ENCODE measurements around the gene ALG1. TPM values are rescaled to one million over a fixed set of nuclear protein-coding genes. Genes with fewer than 3 reads are reported as not detected.

ALG1 gene
- total and polyA plus RNA-seq, 2 of the 13 experiments (the other 11 are each of a cell fraction or from before 2014, with no cell fraction given): 43.3 to 75.6 TPM

- ATAC-seq (peak; percentile 22), FAIRE-seq (no peak), DNase-seq (ENCODE audit: low spot score) (no peak)
- no peaks in the 10 kb centered on the region for H3K4me1 ChIP-seq (ENCODE audit: insufficient read depth, low read length)
- no peak overlapping the region for H2AFZ ChIP-seq (ENCODE audit: low read length)
- 61% methylated on average over 6 of the region's 6 CpGs for WGBS (ENCODE audit: low lambda C conversion rate)
- intact Hi-C loops (cut with micrococcal nuclease; ENCODE audit: unreplicated experiment): no loop called here
- no peak overlapping the region for H3K9ac ChIP-seq (ENCODE audit: insufficient read depth, low read depth, low read length)
- H3K36me3 ChIP-seq (replicated peaks in 1 of 2; ENCODE audit: control insufficient read depth in 1 of 2, insufficient read depth in 2 of 2, low read length in 2 of 2): peaks cover 6 to 15% of the 10 kb centered on the region in 2 experiments
- no peak overlapping the region for H3K27ac ChIP-seq (ENCODE audit: extremely low read length, insufficient read depth, low read length)
- peaks cover 4 to 22% of the 10 kb centered on the region in 2 experiments; a peak in 4 of 5 replicates for H3K27me3 ChIP-seq (ENCODE audit: control insufficient read depth in 1 of 2, insufficient read depth in 2 of 2, low read length in 2 of 2)
- no peaks in the 10 kb centered on the region for H3K79me2 ChIP-seq (ENCODE audit: insufficient read depth, low read length)
- TF ChIP-seq FOXK1 (CRISPR knock-in tag; IDR thresholded peaks at IDR 0.05; ENCODE audit: borderline replicate concordance, low read depth) (no peak), ISX (CRISPR knock-in tag; conservative IDR thresholded peaks at IDR 0.05) (no peak), ZNF570 (CRISPR knock-in tag; IDR thresholded peaks at IDR 0.05; ENCODE audit: borderline replicate concordance) (no peak), ZSCAN20 (CRISPR knock-in tag; IDR thresholded peaks at IDR 0.05; ENCODE audit: borderline replicate concordance) (no peak), ZNF274 (CRISPR knock-in tag; IDR thresholded peaks at IDR 0.05) (no peak), HIVEP1 (CRISPR knock-in tag; IDR thresholded peaks at IDR 0.05) (no peak), ZNF609 (CRISPR knock-in tag; IDR thresholded peaks at IDR 0.05; ENCODE audit: borderline replicate concordance) (no peak)
- H3K4me2 ChIP-seq (ENCODE audit: low read depth, low read length): no peak overlapping the region
- CTCF ChIA-PET (ENCODE audit: low intra/inter-chr PET ratio, low total read pairs): no interaction called here
- in situ Hi-C loops (cut with HindIII; ENCODE audit: extremely low pct_ligation_motif_present, low pct_unique_long_range_greater_than_20kb): no loop called here
- no TSS peak for BruUV-seq (replicated peaks)
- no peaks in the 10 kb centered on the region for H3K9me3 ChIP-seq (ENCODE audit: low read length)
- no peak overlapping the region for H3K4me3 ChIP-seq (replicated peaks in 1 of 3; ENCODE audit: insufficient read depth in 1 of 3, low read depth in 2 of 3, low read length in 3 of 3)
- POLR2A ChIA-PET: interaction anchor here (0.6 kb wide), 1 partner anchor 12 kb away, joined by 3 read pairs; no protein-coding TSS in a partner anchor
- H4K20me1 ChIP-seq (ENCODE audit: insufficient read depth, low read length): no peaks in the 10 kb centered on the region; the same call in 1 of the 2 replicates
These were observed 49.1 kb upstream of the ALG1 start for GRCh38 chr16:5022521-5022920.
